ENCODE results near the gene FRS3.

- TF ChIP-seq CTCF (conservative IDR thresholded peaks at IDR 0.05) (no peak), EZH2 (IDR thresholded peaks at IDR 0.05; ENCODE audit: low read depth) (no peak)
Observed at GRCh38 chr6:41796474-41796873, 16.8 kb upstream of the FRS3 start.

Data from PC-9 (cell line).